Effector CD4-positive, alpha-beta T cell (primary cell): ENCODE data around the gene CERKL.

Experiments
- DNase-seq: peaks from one replicate; pipeline ENCODE4 v3.0.0-alpha.2; 2020

Gene CERKL

GRCh38 chr2:181677912-181678586, 21.1 kb upstream of the CERKL start:
- peak; percentile 37 for DNase-seq

DNA sequence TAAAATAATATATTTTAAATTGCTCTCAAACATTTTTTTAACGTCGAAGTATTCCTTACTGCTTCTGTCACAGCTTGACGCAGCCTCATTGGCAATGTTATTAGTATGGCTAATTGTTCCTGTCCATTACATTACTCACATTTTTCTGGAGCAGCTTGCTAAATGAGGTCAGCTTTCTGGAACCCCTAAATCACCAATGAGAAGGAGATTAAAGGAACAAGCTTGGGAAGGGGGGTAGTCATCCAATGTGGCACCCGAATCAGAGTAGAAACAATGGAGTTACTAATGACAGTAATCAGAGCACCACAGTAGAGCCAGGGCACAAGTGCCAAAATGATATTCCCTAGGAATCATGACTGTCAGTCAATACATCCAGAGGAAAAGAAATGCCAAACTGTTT, 18.3 kb upstream of the CERKL start:
- DNase-seq, result no peak

GRCh38 chr2:181674461-181674860, 17.6 kb upstream of the CERKL start:
- no peak for DNase-seq

- no peak for DNase-seq
Observed at GRCh38 chr2:181673173-181673572, 16.3 kb upstream of the CERKL start.

DNA sequence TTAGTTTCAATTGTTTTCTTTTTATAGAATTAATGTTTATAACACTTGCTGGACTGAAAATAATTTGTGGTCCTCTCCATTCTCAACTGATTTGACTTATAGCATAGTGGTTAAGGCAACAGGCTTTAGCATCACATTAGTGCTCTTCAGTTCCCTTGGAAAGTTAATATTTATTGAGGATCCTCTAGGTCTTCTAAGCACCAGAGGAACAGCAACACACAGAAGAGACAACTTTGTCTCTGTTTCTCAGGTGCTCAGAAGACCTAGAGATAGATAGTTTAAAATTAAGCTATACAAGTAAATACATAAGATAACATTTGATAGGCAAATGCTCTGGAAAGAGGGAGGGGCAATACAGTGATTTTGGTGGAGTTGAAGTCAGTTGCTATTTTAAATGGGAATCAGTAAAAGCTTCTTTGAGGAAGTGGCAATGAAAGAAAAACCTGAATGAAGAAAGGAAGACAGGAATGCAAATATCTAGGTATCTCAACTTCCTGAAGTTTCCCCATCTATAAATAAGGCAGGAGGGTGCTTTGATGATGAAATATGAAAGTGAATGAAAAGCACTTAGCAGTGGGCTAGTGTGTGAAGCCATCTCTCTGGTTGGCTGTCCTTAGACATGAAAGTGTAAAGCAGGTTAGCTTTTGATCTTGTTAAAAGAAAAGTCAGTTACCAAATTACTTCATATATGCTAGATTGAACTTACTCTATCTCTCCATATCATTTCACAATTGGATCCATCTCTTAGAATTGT, 15.5 kb upstream of the CERKL start:
- DNase-seq, result no peak

DNA sequence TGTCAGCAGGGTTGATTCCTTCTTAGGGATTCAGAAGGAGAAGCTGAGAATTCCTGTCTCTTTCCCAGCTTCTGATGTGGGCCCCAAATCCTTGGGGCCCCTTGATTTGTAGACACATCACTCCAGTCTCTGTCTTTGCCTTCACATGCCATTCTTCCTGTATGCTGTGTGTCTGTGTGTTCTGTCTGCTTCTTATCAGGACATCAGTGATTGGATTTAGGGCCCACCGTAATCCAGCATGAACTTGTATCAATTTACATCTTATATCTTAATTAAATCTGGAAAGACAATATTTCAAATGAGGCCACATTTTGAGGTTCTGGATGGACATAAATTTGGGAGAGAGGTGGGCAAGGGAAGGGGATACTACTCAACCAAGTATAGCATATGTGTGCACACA, 13.7 kb upstream of the CERKL start:
- no peak for DNase-seq

DNA sequence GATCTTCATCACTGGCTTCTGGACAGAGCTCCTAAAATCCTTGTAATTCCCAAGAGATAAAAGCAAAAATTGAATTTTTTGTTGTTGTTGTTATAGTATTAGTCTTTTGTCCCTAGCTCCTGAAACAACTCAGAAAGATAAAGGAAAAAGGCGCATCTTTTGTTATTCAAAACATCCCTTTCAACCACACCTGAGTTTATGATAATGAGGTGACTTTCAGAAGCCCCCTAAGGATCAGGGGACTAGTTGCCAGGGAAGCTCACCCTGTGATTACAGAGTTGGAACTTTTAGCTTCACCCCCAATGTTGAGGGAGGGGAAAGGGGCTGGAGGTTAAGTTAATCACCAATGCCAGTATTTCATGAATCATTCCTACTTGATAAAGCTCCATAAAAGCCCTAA, 10.3 kb upstream of the CERKL start:
- no peak for DNase-seq

GRCh38 chr2:181662287-181662686, 5.4 kb upstream of the CERKL start:
- no peak for DNase-seq

DNA sequence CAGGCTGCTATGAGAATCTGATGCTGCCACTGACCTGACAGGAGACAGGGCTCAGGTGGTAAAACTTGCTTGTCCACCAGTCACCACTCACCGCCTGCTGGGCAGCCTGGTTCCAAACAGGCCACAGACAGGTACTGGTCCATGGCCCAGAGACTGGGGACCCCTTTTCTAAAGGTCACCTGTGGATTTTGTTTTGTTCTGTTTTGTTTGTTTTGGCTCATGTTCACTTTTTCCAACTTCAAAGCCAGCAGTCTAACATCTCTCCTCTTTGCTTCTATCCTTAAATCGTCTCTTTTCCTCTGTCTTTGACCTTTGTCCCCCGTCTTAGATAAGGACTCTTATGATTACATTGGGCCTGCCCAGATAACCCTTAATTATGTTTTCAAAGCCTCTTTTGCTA, 3.3 kb upstream of the CERKL start:
- no peak for DNase-seq

DNA sequence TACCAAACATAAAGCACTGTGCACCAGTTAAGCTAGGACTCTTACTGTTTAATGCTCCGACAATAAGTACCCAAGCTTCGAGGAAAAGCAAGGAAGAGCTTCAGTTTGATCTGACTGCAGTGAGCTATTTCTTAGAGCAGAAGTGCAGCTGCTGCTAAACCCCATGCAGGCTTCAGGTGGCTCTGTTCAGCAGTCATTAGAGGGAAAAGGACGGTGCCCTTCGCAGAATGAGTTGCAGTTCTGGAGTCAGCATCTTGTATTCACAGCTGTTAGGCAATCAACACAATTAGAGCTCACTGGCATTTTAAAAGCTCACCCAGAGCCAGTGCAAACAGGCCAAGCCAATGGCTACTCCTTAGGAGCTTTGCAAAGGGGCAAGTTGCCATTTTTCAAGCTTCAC, 1.5 kb upstream of the CERKL start:
- no peak for DNase-seq

DNA sequence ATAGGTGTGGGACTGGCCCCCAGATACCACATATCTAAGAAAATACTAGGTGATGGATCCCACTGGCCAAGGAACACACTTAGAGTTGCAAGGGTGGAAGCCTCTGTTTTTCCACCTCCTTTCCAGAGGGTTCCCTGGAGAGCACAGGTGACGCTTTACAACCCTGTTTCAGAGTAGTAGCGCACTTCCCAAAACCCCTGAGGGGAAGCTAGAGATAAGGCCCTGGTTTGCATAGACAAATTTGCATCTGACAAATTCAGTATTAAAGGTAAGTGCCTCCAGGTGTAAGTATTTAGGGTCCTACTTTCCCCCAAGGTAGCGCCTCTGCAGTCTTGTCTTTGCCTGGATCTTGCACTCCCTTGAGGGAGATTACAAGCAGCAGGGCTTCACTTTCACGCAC, 474 bp upstream of the CERKL start:
- no peak for DNase-seq

GRCh38 chr2:181655519-181655918, 1.4 kb downstream of the CERKL start:
- no peak for DNase-seq

- DNase-seq, result no peak
Observed at GRCh38 chr2:181649436-181649979, 7.4 kb downstream of the CERKL start.

- no peak for DNase-seq
Observed at GRCh38 chr2:181648478-181649155, 8.3 kb downstream of the CERKL start.

DNA sequence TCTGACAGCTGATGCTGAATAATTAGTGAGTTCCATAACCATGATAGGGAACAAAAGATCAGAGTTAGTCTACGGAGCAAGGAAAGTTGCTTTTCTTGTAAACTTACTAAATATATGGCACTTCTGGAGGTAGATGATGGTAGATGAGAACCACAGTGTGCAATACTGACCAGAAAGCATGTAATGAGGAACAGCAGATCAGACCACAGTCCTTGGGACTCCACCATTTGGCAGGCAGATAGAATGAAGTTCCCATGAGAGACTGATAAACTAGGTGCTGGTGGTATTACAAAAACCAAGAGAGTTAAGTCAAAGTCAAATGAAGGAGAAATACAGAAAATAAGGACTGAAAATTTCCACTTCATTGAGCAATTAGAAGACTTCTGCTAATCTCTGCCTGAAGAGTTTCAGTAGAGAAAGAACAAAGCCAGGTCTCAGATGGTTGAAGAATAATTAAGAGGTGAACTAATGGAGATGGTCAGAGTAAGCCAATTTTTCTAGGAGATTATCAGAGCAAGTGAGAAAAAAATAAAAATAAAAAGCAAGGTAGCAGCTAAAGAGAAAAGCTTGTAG, 10.4 kb downstream of the CERKL start:
- no peak for DNase-seq

- DNase-seq, result no peak
Observed at GRCh38 chr2:181643151-181643550, 13.8 kb downstream of the CERKL start.

- no peak for DNase-seq
Observed at GRCh38 chr2:181642086-181642485, 14.8 kb downstream of the CERKL start.

DNA sequence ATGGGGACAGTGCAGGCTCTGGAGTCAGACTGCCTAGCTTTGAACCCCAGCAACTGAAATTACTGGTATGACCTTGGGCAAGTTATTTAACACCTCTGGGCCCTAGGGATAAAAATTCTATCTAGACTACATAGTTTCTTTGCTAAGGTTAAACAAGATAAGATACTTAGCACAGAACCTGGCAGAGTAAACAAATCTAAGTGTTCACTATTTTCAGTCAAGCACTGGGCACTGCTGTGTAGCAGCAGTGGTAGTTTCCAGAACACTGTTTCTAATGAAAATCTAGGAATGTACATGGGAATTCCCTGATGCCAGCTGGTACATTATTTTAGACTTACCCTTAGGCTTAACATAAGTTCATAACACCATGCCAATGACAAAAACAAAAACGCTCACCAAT, 17.2 kb downstream of the CERKL start:
- no peak for DNase-seq

DNA sequence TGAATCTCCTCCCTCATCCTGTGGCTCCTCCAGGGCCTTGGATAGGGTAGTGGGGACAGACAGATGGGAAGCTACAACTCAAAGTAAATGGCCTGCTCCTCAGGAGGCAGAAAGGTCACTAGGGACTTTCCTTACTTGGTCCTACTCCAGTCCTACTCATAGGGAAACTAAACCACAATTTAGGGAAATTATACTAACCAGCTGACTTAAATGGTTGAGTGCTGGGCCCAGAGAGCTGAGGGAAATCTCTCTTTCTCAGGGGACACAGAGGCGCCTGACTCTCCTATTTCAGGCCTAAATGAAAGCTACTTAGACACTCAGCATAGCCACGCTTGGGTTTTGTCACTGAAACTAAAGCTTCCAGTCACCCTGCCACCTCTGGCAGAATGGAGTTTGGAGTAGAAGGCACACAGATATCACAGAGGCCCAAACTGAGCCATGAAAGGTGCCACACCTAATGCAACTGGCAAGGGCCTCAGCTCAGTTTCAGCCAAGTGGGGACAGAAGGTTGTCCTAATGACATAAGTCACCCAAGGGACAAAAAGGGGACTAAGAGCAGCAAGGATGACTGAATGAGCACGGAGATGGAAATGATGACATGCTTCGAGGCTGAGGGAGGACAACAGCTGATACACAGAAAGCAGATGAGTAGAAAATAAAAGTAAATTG, 24.0 kb downstream of the CERKL start:
- no peak for DNase-seq

GRCh38 chr2:181628590-181629585, 28.0 kb downstream of the CERKL start:
- no peak for DNase-seq

DNA sequence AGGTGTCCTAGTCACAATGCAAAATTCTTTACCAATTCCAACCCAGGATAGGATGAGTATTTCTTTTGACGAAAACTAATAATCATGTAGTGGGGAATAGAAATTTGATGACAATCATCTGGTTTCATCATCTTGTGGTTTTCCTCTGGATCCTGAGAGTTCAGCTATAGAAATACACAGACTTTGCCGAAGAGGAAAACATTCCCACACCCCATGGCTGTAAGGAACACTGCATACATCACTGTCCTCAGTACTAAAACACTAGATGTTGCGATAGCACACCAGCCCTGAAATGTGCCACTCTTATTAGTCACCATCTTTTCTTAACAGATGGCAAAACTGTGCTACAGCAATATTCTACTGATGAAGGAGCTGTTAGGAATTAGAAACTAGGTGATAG, 29.4 kb downstream of the CERKL start:
- DNase-seq, result no peak

- no peak for DNase-seq
Observed at GRCh38 chr2:181626671-181627070, 30.2 kb downstream of the CERKL start.
